CD14-positive monocyte (primary cell): ENCODE measurements around the gene NELL1. TPM values are rescaled to one million over a fixed set of nuclear protein-coding genes. Genes with fewer than 3 reads are reported as not detected.

ENCODE experiments used
- DNase-seq, 3 donors: peaks; one replicate each; pipeline ENCODE4 v3.0.0-alpha.2; 2011 to 2022
- H2AFZ ChIP-seq: 2 replicates; pipeline ENCODE4 v1.6.0; 2012; ENCODE audit warnings: mild to moderate bottlenecking, low read depth, low read length, inconsistent platforms; ENCODE audit not compliant: insufficient read depth, poor library complexity, severe bottlenecking
- H3K27ac ChIP-seq, 2 donors: 1 replicate in 1 of 2; 2 replicates in 1 of 2; pipeline ENCODE4 v1.5.1; 2012 to 2013; ENCODE audit warnings: low read length in 2 of 2, control low read depth in 1 of 2, inconsistent platforms in 1 of 2, low read depth in 1 of 2, mild to moderate bottlenecking in 1 of 2
- H3K27me3 ChIP-seq, 2 donors: one replicate each; pipeline versions ENCODE4 v1.6.0 to v1.6.1; 2011 to 2013; ENCODE audit warnings: low read length in 2 of 2; ENCODE audit not compliant: control insufficient read depth in 2 of 2, insufficient read depth in 2 of 2
- H3K36me3 ChIP-seq, 2 donors: replicated peaks in 1 of 2; 1 replicate in 1 of 2; 2 replicates in 1 of 2; pipeline versions ENCODE4 v1.5.1 to v1.6.1; 2012 to 2013; ENCODE audit warnings: low read length in 2 of 2, control low read depth in 1 of 2, inconsistent platforms in 1 of 2, mild to moderate bottlenecking in 1 of 2; ENCODE audit not compliant: insufficient read depth in 2 of 2, control insufficient read depth in 1 of 2
- H3K4me1 ChIP-seq, 2 donors: 1 replicate in 1 of 2; 2 replicates in 1 of 2; pipeline versions ENCODE4 v1.5.1 to v1.6.1; 2012 to 2013; ENCODE audit warnings: low read length in 2 of 2, control low read depth in 1 of 2, inconsistent platforms in 1 of 2, mild to moderate bottlenecking in 1 of 2, moderate library complexity in 1 of 2; ENCODE audit not compliant: insufficient read depth in 2 of 2, control insufficient read depth in 1 of 2
- H3K4me2 ChIP-seq: replicated peaks from 2 replicates; pipeline ENCODE3; 2012; ENCODE audit warnings: low read length, moderate library complexity, mild to moderate bottlenecking; ENCODE audit not compliant: poor library complexity, severe bottlenecking; ENCODE audit errors: extremely low read depth
- H3K4me3 ChIP-seq, 3 experiments: fragments of 200-600 bp in 1 of 3; sonication (generic) in 1 of 3; replicated peaks in 1 of 3; 1 replicate in 2 of 3; 2 replicates in 1 of 3; pipeline ENCODE4 v1.5.1; 2011 to 2013; ENCODE audit warnings: low read length in 3 of 3, mild to moderate bottlenecking in 3 of 3, control low read depth in 2 of 3, low read depth in 2 of 3, inconsistent platforms in 1 of 3, moderate library complexity in 1 of 3
- H3K79me2 ChIP-seq: 2 replicates; pipeline ENCODE4 v1.6.0; 2012; ENCODE audit warnings: mild to moderate bottlenecking, control low read depth, inconsistent platforms, low read length, moderate library complexity; ENCODE audit not compliant: insufficient read depth
- H3K9ac ChIP-seq: 2 replicates; pipeline ENCODE4 v1.6.0; 2017; ENCODE audit warnings: low read length, mild to moderate bottlenecking; ENCODE audit not compliant: insufficient read depth, poor library complexity, severe bottlenecking
- H3K9me3 ChIP-seq, 2 donors: replicated peaks in 1 of 2; 1 replicate in 1 of 2; 2 replicates in 1 of 2; pipeline versions ENCODE4 v1.5.1 to v1.6.1; 2012 to 2013; ENCODE audit warnings: low read length in 2 of 2, control low read depth in 1 of 2; ENCODE audit not compliant: control insufficient read depth in 1 of 2, insufficient read depth in 1 of 2
- H4K20me1 ChIP-seq: 2 replicates; pipeline ENCODE4 v1.6.0; 2012; ENCODE audit warnings: mild to moderate bottlenecking, low read length, control low read depth, moderate library complexity; ENCODE audit not compliant: insufficient read depth
- H3K27ac Mint-ChIP-seq, 7 donors: one replicate each; pipeline ENCODE4 v1.8.0; 2020; ENCODE audit warnings: mild to moderate bottlenecking in 7 of 7, mixed read lengths in 7 of 7, moderate library complexity in 6 of 7, inconsistent platforms in 2 of 7
- H3K27me3 Mint-ChIP-seq, 3 donors: one replicate each; pipeline ENCODE4 v1.8.0; 2021 to 2022; ENCODE audit warnings: low read depth in 3 of 3, mild to moderate bottlenecking in 3 of 3, mixed read lengths in 3 of 3, moderate library complexity in 3 of 3, inconsistent platforms in 1 of 3
- H3K36me3 Mint-ChIP-seq, 2 donors: one replicate each; pipeline ENCODE4 v1.8.0; 2020; ENCODE audit warnings: mixed read lengths in 2 of 2, inconsistent platforms in 1 of 2, mild to moderate bottlenecking in 1 of 2
- H3K4me1 Mint-ChIP-seq: one replicate; pipeline ENCODE4 v1.8.0; 2020; ENCODE audit warnings: mild to moderate bottlenecking, mixed read lengths
- H3K4me3 Mint-ChIP-seq, 2 donors: one replicate each; pipeline ENCODE4 v1.8.0; 2020; ENCODE audit warnings: mild to moderate bottlenecking in 2 of 2, mixed read lengths in 2 of 2, moderate library complexity in 1 of 2
- H3K9me3 Mint-ChIP-seq, 7 donors: one replicate each; pipeline ENCODE4 v1.8.0; 2020 to 2022; ENCODE audit warnings: mixed read lengths in 7 of 7, mild to moderate bottlenecking in 6 of 7, moderate library complexity in 6 of 7, inconsistent platforms in 2 of 7
- WGBS: methylation state at CpG from one replicate; pipeline ENCODE4 v1.1.5; 2013; ENCODE audit warnings: missing lambda C conversion rate; ENCODE audit not compliant: insufficient coverage; 5-methylcytosine and 5-hydroxymethylcytosine counted together
- intact Hi-C, 2 donors: fragments of 100-400 bp; cut with micrococcal nuclease; formaldehyde crosslinking; loops; one replicate each; pipeline versions ENCODE4 v1.15.0 to v1.15.1; 2023
- polyA plus RNA-seq, 3 donors: library from polyadenylated mRNA; depleted of rRNA in 1 of 3; unstranded in 2 of 3; stranded (reverse) in 1 of 3; fragments of 300-500 nt in 2 of 3; fragments of >200 nt in 1 of 3; fragmentation: Illumina TruSeq in 2 of 3; gene quantifications; 1 replicate in 2 of 3; 2 replicates in 1 of 3; pipeline ENCODE4 v1.2.3, GENCODE V29; 2012 to 2021
- TF ChIP-seq, protein P1 (sequence below): fragments of 200-600 bp; IDR thresholded peaks from one replicate; pipeline ENCODE4 v1.8.0; 2022; ENCODE audit warnings: antibody characterized with exemption, mild to moderate bottlenecking

Gene NELL1
- polyA plus RNA-seq, 3 donors: not detected

DNA sequence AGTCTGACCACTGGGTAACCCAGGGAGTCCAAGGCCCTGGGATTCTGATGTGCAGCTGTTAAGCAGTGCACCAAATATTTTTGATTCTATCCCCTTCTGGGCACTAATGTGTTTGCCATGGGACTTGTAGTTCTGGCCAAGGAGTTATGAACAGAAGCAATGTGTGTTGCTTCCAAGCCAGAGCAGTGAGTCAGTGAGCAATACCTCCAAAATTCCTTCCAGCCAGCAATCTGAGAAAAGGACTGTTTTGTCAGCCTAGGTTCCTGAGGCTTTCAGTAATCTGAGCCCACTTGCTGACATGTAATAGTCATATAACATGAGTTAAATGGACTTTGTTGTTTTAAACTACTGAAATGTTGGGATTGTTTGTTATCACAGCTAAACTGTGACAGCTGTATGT, 311.4 kb downstream of the NELL1 start:
- Histone ChIP-seq H3K27me3 (no peaks in the 10 kb centered on the region), H3K36me3 (no peaks in the 10 kb centered on the region), H3K4me2 (no peak overlapping the region), H3K79me2 (no peaks in the 10 kb centered on the region), H2AFZ (no peak overlapping the region), H3K4me1 (no peaks in the 10 kb centered on the region), H3K9me3 (peaks cover 0 to 4% of the 10 kb centered on the region in 2 donors), H4K20me1 (no peaks in the 10 kb centered on the region), H3K9ac (no peak overlapping the region), H3K27ac (no peak overlapping the region), H3K4me3 (no peak overlapping the region)
- no peak for DNase-seq
- intact Hi-C loops: no loop called here
- no peaks in the 10 kb centered on the region for H3K4me1 Mint-ChIP-seq
- H3K4me3 Mint-ChIP-seq: no peak overlapping the region
- H3K36me3 Mint-ChIP-seq: no peaks in the 10 kb centered on the region
- H3K27ac Mint-ChIP-seq: no peak overlapping the region
- TF ChIP-seq, protein P1, sequence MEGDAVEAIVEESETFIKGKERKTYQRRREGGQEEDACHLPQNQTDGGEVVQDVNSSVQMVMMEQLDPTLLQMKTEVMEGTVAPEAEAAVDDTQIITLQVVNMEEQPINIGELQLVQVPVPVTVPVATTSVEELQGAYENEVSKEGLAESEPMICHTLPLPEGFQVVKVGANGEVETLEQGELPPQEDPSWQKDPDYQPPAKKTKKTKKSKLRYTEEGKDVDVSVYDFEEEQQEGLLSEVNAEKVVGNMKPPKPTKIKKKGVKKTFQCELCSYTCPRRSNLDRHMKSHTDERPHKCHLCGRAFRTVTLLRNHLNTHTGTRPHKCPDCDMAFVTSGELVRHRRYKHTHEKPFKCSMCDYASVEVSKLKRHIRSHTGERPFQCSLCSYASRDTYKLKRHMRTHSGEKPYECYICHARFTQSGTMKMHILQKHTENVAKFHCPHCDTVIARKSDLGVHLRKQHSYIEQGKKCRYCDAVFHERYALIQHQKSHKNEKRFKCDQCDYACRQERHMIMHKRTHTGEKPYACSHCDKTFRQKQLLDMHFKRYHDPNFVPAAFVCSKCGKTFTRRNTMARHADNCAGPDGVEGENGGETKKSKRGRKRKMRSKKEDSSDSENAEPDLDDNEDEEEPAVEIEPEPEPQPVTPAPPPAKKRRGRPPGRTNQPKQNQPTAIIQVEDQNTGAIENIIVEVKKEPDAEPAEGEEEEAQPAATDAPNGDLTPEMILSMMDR: no peak
- peaks cover 0 to 6% (median 0%) of the 10 kb centered on the region in 7 donors for H3K9me3 Mint-ChIP-seq
- peaks cover 2 to 3% (median 2%) of the 10 kb centered on the region in 3 donors for H3K27me3 Mint-ChIP-seq

DNA sequence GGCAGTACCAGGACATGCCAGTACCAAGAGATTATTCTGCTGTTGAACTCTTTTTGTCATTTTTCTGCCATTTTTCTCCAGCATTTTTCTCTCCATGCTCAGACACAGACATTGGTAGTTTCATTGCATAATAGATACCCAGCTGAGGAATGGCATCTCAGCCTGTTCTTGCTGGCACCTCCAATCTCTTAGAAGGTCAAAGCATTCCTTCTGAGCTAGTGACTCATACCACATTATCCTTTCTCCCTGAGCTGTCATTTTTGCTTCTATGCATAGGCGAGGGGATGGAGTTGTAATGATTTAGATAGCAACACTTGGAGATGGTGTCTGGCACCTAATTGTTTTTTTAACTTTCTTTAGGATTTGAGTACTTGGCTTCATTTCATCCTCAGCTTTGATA, 321.1 kb downstream of the NELL1 start:
- TF ChIP-seq, protein P1: no peak
- Histone ChIP-seq H3K4me2 (no peak overlapping the region), H4K20me1 (no peaks in the 10 kb centered on the region), H3K9ac (no peak overlapping the region), H3K79me2 (no peaks in the 10 kb centered on the region), H3K36me3 (no peaks in the 10 kb centered on the region), H3K4me3 (no peak overlapping the region), H3K4me1 (no peaks in the 10 kb centered on the region), H3K27me3 (no peaks in the 10 kb centered on the region), H3K27ac (no peak overlapping the region), H3K9me3 (peaks cover 13 to 16% of the 10 kb centered on the region in 2 donors), H2AFZ (no peak overlapping the region)
- Mint-ChIP-seq H3K9me3 (peaks cover 0 to 21% (median 8%) of the 10 kb centered on the region in 7 donors), H3K4me1 (no peaks in the 10 kb centered on the region), H3K27ac (no peak overlapping the region), H3K36me3 (no peaks in the 10 kb centered on the region), H3K27me3 (peaks cover 0 to 2% (median 0%) of the 10 kb centered on the region in 3 donors), H3K4me3 (no peak overlapping the region)
- DNase-seq: no peak
- intact Hi-C loops: no loop called here
- no CpG with 5 or more reads among the region's 1 CpG for WGBS
